WTC11 (cell line): Measurements from ENCODE around the gene KDM4B. TPM values are rescaled to one million over a fixed set of nuclear protein-coding genes. Genes with fewer than 3 reads are reported as not detected.
A peak's percentile ranks its signal among the peaks of the same experiment; 100 is the strongest.

Source experiments
- ATAC-seq: fragments of 200-7000 bp; cut with Tn5 transposase; 2 replicates; pipeline ENCODE4 v1.10.0; 2021; ENCODE audit warnings: mild to moderate bottlenecking, moderate library complexity
- CTCF ChIA-PET: fragments of 300-600 bp; sonication (Branson Sonifier 250); formaldehyde crosslinking; loops from one replicate; lab custom pipeline; 2021; ENCODE audit warnings: antibody characterized with exemption; lab: Charles Lee
- POLR2A ChIA-PET: fragments of 350-600 bp; sonication (Branson Sonifier 250); formaldehyde crosslinking; loops from one replicate; lab custom pipeline; 2021; ENCODE audit warnings: antibody characterized with exemption; lab: Charles Lee
- DNase-seq: peaks from one replicate; pipeline ENCODE4 v3.0.0; 2021; ENCODE audit warnings: low spot score
- H3K27ac Mint-ChIP-seq: 2 replicates; pipeline ENCODE4 v1.8.0; 2021; ENCODE audit warnings: mixed read lengths
- H3K27me3 Mint-ChIP-seq: 2 replicates; pipeline ENCODE4 v1.8.0; 2021; ENCODE audit warnings: low read depth, mild to moderate bottlenecking, moderate library complexity, mixed read lengths
- H3K36me3 Mint-ChIP-seq: 2 replicates; pipeline ENCODE4 v1.8.0; 2021; ENCODE audit warnings: mixed read lengths
- H3K4me1 Mint-ChIP-seq: 2 replicates; pipeline ENCODE4 v1.8.0; 2022; ENCODE audit warnings: mixed read lengths
- H3K4me3 Mint-ChIP-seq: 2 replicates; pipeline ENCODE4 v1.8.0; 2021; ENCODE audit warnings: mild to moderate bottlenecking, moderate library complexity, mixed read lengths
- H3K9me3 Mint-ChIP-seq: 2 replicates; pipeline ENCODE4 v1.8.0; 2021; ENCODE audit warnings: mixed read lengths
- CREB1 ChIP-seq: sonication (generic); formaldehyde crosslinking; IDR thresholded peaks from 2 replicates; pipeline ENCODE4 v1.8.0; 2023; ENCODE audit warnings: mild to moderate bottlenecking, missing genetic modification reagents
- ELF4 ChIP-seq: sonication (generic); formaldehyde crosslinking; IDR thresholded peaks from 2 replicates; pipeline ENCODE4 v1.8.1; 2022; ENCODE audit warnings: low read depth, mild to moderate bottlenecking, moderate library complexity, missing genetic modification reagents
- GABPB1 ChIP-seq: sonication (generic); formaldehyde crosslinking; IDR thresholded peaks from 2 replicates; pipeline ENCODE4 v1.8.1; 2023; ENCODE audit warnings: mild to moderate bottlenecking, missing genetic modification reagents
- IRF2 ChIP-seq: sonication (generic); formaldehyde crosslinking; IDR thresholded peaks from 2 replicates; pipeline ENCODE4 v1.8.0; 2022; ENCODE audit warnings: low read depth, missing genetic modification reagents, borderline replicate concordance
- MXD4 ChIP-seq: fragments of 250-450 bp; sonication (Bioruptor Pico); IDR thresholded peaks from 2 replicates; pipeline ENCODE4 v1.8.0; 2021; ENCODE audit warnings: mild to moderate bottlenecking, moderate library complexity, borderline replicate concordance
- NFATC4 ChIP-seq: fragments of 250-450 bp; sonication (Bioruptor Pico); IDR thresholded peaks from 2 replicates; pipeline ENCODE4 v1.9.0; 2021; ENCODE audit warnings: mild to moderate bottlenecking
- NR3C1 ChIP-seq: sonication (generic); formaldehyde crosslinking; conservative IDR thresholded peaks from 2 replicates; pipeline ENCODE4 v1.8.1; 2023; ENCODE audit warnings: low read depth, mild to moderate bottlenecking, missing genetic modification reagents
- TP53 ChIP-seq: sonication (generic); formaldehyde crosslinking; IDR thresholded peaks from 2 replicates; pipeline ENCODE4 v1.8.1; 2023; ENCODE audit warnings: mild to moderate bottlenecking, missing genetic modification reagents
- ZBTB21 ChIP-seq: sonication (generic); formaldehyde crosslinking; IDR thresholded peaks from 2 replicates; pipeline ENCODE4 v1.8.1; 2023; ENCODE audit warnings: mild to moderate bottlenecking, missing genetic modification reagents, borderline replicate concordance
- ZNF138 ChIP-seq: sonication (generic); formaldehyde crosslinking; conservative IDR thresholded peaks from 2 replicates; pipeline ENCODE4 v1.8.1; 2022; ENCODE audit warnings: mild to moderate bottlenecking, moderate library complexity, missing genetic modification reagents
- ZNF232 ChIP-seq: sonication (generic); formaldehyde crosslinking; IDR thresholded peaks from 2 replicates; pipeline ENCODE4 v1.8.0; 2022; ENCODE audit warnings: mild to moderate bottlenecking, missing genetic modification reagents
- ZNF263 ChIP-seq: sonication (generic); formaldehyde crosslinking; IDR thresholded peaks from 2 replicates; pipeline ENCODE4 v1.8.1; 2022; ENCODE audit warnings: low read depth, mild to moderate bottlenecking, moderate library complexity, missing genetic modification reagents
- ZNF532 ChIP-seq: fragments of 250-450 bp; sonication (Bioruptor Pico); IDR thresholded peaks from 2 replicates; pipeline ENCODE4 v1.9.0; 2021; ENCODE audit warnings: mild to moderate bottlenecking, borderline replicate concordance
- total RNA-seq: library from RNA; stranded (reverse); gene quantifications from 3 replicates; pipeline ENCODE4 v1.2.3, GENCODE V29; 2021
- TF ChIP-seq, protein P1 (sequence below): sonication (generic); formaldehyde crosslinking; IDR thresholded peaks from 2 replicates; pipeline ENCODE4 v1.8.0; 2023; ENCODE audit warnings: mild to moderate bottlenecking, missing genetic modification reagents
- TF ChIP-seq, protein P2 (sequence below): sonication (generic); formaldehyde crosslinking; conservative IDR thresholded peaks from 2 replicates; pipeline ENCODE4 v1.8.1; 2022; ENCODE audit warnings: mild to moderate bottlenecking, missing genetic modification reagents
- TF ChIP-seq, protein P3 (sequence below): fragments of 250-450 bp; sonication (Bioruptor Pico); IDR thresholded peaks from 2 replicates; pipeline ENCODE4 v1.9.0; 2021; ENCODE audit warnings: mild to moderate bottlenecking
- TF ChIP-seq, protein P4 (sequence below): sonication (generic); formaldehyde crosslinking; IDR thresholded peaks from 2 replicates; pipeline ENCODE4 v1.8.1; 2023; ENCODE audit warnings: mild to moderate bottlenecking, missing genetic modification reagents, moderate library complexity

The KDM4B gene
- total RNA-seq, 1 experiment from 2014 or later = 43.2 TPM

DNA sequence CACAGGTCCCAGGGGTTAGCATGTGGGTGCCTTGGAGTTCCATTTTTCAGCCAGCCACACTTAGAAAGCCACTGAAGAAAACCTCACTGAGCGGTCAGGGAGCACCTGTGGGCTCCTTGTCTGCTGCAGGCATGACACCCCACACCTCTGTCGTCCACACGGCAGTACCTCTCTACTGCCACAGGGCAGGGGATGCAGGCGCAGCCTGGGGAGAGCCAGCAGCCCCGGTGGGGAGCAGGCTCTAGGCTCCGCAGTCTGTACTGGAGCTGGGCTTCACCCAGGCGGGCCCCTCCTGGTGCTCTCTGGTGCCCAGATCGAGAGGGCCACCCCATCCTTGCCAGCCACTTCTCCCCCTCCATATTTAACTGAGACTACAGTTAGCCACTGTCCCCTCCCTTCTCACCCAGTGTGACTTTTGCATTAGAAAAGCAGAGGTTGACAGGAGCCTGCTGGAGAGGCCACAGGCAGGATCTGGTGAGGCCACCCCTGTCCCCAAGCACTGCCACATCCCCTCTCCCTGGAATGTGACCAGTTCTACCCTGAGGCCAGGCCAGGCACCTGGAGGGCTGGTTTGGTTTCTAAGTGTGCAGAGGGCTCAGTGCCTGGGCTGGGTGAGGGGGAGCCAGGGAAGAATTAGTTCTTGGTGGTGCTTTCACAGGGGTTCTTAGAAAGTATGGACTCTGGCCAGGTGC, 104.4 kb downstream of the KDM4B start (continued):
- TF ChIP-seq, protein P1, sequence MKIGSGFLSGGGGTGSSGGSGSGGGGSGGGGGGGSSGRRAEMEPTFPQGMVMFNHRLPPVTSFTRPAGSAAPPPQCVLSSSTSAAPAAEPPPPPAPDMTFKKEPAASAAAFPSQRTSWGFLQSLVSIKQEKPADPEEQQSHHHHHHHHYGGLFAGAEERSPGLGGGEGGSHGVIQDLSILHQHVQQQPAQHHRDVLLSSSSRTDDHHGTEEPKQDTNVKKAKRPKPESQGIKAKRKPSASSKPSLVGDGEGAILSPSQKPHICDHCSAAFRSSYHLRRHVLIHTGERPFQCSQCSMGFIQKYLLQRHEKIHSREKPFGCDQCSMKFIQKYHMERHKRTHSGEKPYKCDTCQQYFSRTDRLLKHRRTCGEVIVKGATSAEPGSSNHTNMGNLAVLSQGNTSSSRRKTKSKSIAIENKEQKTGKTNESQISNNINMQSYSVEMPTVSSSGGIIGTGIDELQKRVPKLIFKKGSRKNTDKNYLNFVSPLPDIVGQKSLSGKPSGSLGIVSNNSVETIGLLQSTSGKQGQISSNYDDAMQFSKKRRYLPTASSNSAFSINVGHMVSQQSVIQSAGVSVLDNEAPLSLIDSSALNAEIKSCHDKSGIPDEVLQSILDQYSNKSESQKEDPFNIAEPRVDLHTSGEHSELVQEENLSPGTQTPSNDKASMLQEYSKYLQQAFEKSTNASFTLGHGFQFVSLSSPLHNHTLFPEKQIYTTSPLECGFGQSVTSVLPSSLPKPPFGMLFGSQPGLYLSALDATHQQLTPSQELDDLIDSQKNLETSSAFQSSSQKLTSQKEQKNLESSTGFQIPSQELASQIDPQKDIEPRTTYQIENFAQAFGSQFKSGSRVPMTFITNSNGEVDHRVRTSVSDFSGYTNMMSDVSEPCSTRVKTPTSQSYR (CRISPR knock-in tag) = no peak
- no peak for TF ChIP-seq IRF2
- TF ChIP-seq ZBTB21 (CRISPR knock-in tag) = no peak
- no peak for TF ChIP-seq ZNF232 (CRISPR knock-in tag)
- TF ChIP-seq NR3C1 (CRISPR knock-in tag) = no peak
- TF ChIP-seq ZNF263 = no peak
- TF ChIP-seq MXD4 (CRISPR knock-in tag) = no peak
- no peak for TF ChIP-seq ZNF138 (CRISPR knock-in tag)
- TF ChIP-seq, protein P2, sequence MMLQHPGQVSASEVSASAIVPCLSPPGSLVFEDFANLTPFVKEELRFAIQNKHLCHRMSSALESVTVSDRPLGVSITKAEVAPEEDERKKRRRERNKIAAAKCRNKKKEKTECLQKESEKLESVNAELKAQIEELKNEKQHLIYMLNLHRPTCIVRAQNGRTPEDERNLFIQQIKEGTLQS (CRISPR knock-in tag) = no peak
- no peak for TF ChIP-seq TP53 (CRISPR knock-in tag)

DNA sequence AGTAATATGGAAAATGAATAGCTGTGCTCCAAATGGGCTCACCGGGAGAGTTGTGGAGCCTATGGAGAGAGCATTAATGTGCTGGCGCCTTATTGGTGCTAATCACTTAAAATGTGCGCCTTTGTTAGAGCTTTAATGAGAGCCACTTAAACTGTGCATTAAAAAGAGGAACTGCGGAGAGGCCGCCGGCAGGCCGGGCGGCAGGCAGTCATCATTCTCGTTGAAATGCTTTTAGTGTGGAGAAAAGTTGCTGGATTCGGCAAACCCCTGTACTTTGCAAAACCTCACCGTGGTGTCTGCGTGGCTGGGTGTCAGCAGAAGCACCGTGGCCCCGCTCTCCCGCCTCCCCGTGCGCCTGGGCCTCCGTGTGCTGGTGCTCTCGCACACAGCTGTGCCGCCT, 105.5 kb downstream of the KDM4B start:
- Mint-ChIP-seq H3K9me3 (no peaks in the 10 kb centered on the region), H3K36me3 (peaks cover 2% of the 10 kb centered on the region), H3K27me3 (no peaks in the 10 kb centered on the region), H3K4me1 (peaks cover 35% of the 10 kb centered on the region), H3K4me3 (no peak overlapping the region), H3K27ac (peak overlapping the region; percentile 95)
- no peak for ATAC-seq
- DNase-seq = no peak
- ChIA-PET POLR2A (no interaction called here), CTCF (interaction anchor here (1.4 to 3.8 kb wide), 6 partner anchors 12 to 222 kb away, joined by 5 to 28 read pairs (median 8); no protein-coding TSS in a partner anchor)
- TF ChIP-seq ELF4 (CRISPR knock-in tag) = no peak
- no peak for TF ChIP-seq ZNF532 (CRISPR knock-in tag)
- TF ChIP-seq GABPB1 (CRISPR knock-in tag) = no peak
- TF ChIP-seq, protein P3, sequence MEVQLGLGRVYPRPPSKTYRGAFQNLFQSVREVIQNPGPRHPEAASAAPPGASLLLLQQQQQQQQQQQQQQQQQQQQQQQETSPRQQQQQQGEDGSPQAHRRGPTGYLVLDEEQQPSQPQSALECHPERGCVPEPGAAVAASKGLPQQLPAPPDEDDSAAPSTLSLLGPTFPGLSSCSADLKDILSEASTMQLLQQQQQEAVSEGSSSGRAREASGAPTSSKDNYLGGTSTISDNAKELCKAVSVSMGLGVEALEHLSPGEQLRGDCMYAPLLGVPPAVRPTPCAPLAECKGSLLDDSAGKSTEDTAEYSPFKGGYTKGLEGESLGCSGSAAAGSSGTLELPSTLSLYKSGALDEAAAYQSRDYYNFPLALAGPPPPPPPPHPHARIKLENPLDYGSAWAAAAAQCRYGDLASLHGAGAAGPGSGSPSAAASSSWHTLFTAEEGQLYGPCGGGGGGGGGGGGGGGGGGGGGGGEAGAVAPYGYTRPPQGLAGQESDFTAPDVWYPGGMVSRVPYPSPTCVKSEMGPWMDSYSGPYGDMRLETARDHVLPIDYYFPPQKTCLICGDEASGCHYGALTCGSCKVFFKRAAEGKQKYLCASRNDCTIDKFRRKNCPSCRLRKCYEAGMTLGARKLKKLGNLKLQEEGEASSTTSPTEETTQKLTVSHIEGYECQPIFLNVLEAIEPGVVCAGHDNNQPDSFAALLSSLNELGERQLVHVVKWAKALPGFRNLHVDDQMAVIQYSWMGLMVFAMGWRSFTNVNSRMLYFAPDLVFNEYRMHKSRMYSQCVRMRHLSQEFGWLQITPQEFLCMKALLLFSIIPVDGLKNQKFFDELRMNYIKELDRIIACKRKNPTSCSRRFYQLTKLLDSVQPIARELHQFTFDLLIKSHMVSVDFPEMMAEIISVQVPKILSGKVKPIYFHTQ (CRISPR knock-in tag) = no peak
- TF ChIP-seq, protein P4, sequence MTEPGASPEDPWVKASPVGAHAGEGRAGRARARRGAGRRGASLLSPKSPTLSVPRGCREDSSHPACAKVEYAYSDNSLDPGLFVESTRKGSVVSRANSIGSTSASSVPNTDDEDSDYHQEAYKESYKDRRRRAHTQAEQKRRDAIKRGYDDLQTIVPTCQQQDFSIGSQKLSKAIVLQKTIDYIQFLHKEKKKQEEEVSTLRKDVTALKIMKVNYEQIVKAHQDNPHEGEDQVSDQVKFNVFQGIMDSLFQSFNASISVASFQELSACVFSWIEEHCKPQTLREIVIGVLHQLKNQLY (CRISPR knock-in tag) = no peak
- no peak for TF ChIP-seq CREB1
- TF ChIP-seq NFATC4 (CRISPR knock-in tag) = no peak
